ENCODE data around the gene ADAMTS17. TPM values are rescaled to one million over a fixed set of nuclear protein-coding genes. Genes with fewer than 3 reads are reported as not detected.

The ADAMTS17 gene
- total RNA-seq, 1 experiment from 2014 or later: 1.6 TPM

GRCh38 chr15:100097342-100098127, 244.2 kb downstream of the ADAMTS17 start:
- intact Hi-C loops (cut with micrococcal nuclease; ENCODE audit: unreplicated experiment): no loop called here

GRCh38 chr15:100096700-100097099, 245.1 kb downstream of the ADAMTS17 start:
- DNase-seq (ENCODE audit: low read depth, low spot score): no peak
- ChIA-PET POLR2A (no interaction called here), CTCF (no interaction called here)
- no peak for ATAC-seq
- no peaks in the 10 kb centered on the region for H3K4me1 ChIP-seq (ENCODE audit: control insufficient read depth, insufficient read depth, low read length)
- BruUV-seq (replicated peaks): no TSS peak
- H3K27ac ChIP-seq (ENCODE audit: low read length): no peak overlapping the region
- TF ChIP-seq TCF7L2 (IDR thresholded peaks at IDR 0.05; ENCODE audit: low read depth, low read length) (no peak), CTCF (IDR thresholded peaks at IDR 0.05) (no peak), SIN3A (IDR thresholded peaks at IDR 0.05; ENCODE audit: borderline replicate concordance, insufficient read depth, low read depth, low read length) (no peak), REST (IDR thresholded peaks at IDR 0.05; ENCODE audit: insufficient read depth in 1 of 2, low read depth in 2 of 2, low read length in 1 of 2) (no peak), POLR2AphosphoS5 (IDR thresholded peaks at IDR 0.05; ENCODE audit: low read depth, low read length) (no peak)
- H3K27me3 ChIP-seq (ENCODE audit: control insufficient read depth, insufficient read depth, low read length): no peaks in the 10 kb centered on the region
- no peaks in the 10 kb centered on the region for H3K9me3 ChIP-seq (ENCODE audit: control insufficient read depth, insufficient read depth, low read depth, low read length)
- intact Hi-C loops (cut with micrococcal nuclease; ENCODE audit: unreplicated experiment) (no loop called here), in situ Hi-C loops (cut with HindIII; ENCODE audit: low pct_unique_long_range_greater_than_20kb, low sequenced_read_pairs) (no loop called here)
- no peak overlapping the region for H3K4me3 ChIP-seq (ENCODE audit: low read depth in 2 of 2, low read length in 2 of 2)
- no peaks in the 10 kb centered on the region for H3K36me3 ChIP-seq (ENCODE audit: control insufficient read depth, insufficient read depth, low read length)

More at GRCh38 chr15:100097342-100098127, 244.2 kb downstream of the ADAMTS17 start:
- TF ChIP-seq TCF7L2 (IDR thresholded peaks at IDR 0.05; ENCODE audit: low read depth, low read length): no peak
- TF ChIP-seq CTCF (IDR thresholded peaks at IDR 0.05): no peak
- no peak for TF ChIP-seq REST (IDR thresholded peaks at IDR 0.05; ENCODE audit: insufficient read depth in 1 of 2, low read depth in 2 of 2, low read length in 1 of 2)
- Histone ChIP-seq H3K4me1 (ENCODE audit: control insufficient read depth, insufficient read depth, low read length) (no peaks in the 10 kb centered on the region), H3K4me3 (ENCODE audit: low read depth in 2 of 2, low read length in 2 of 2) (no peak overlapping the region), H3K36me3 (ENCODE audit: control insufficient read depth, insufficient read depth, low read length) (no peaks in the 10 kb centered on the region), H3K9me3 (ENCODE audit: control insufficient read depth, insufficient read depth, low read depth, low read length) (no peaks in the 10 kb centered on the region), H3K27me3 (ENCODE audit: control insufficient read depth, insufficient read depth, low read length) (no peaks in the 10 kb centered on the region), H3K27ac (ENCODE audit: low read length) (no peak overlapping the region)
- POLR2A ChIA-PET: no interaction called here
- ATAC-seq: no peak
- BruUV-seq (replicated peaks): no TSS peak
- CTCF ChIA-PET: no interaction called here
- no peak for DNase-seq (ENCODE audit: low read depth, low spot score)
- in situ Hi-C loops (cut with HindIII; ENCODE audit: low pct_unique_long_range_greater_than_20kb, low sequenced_read_pairs): no loop called here
